HG03378 (cell line): ENCODE results near the gene CEP70.
"Not testable (repeated sequence)": the region's sequence is repeated elsewhere in the genome, so short reads cannot be mapped to it uniquely, and the experiment has no call there.

ENCODE experiments used
- ATAC-seq: cut with Tn5 transposase; IDR thresholded peaks from one replicate; pipeline ENCODE4 v1.9.1; 2021; ENCODE audit warnings: mild to moderate bottlenecking, moderate library complexity; ENCODE audit not compliant: unreplicated experiment

Gene CEP70

DNA sequence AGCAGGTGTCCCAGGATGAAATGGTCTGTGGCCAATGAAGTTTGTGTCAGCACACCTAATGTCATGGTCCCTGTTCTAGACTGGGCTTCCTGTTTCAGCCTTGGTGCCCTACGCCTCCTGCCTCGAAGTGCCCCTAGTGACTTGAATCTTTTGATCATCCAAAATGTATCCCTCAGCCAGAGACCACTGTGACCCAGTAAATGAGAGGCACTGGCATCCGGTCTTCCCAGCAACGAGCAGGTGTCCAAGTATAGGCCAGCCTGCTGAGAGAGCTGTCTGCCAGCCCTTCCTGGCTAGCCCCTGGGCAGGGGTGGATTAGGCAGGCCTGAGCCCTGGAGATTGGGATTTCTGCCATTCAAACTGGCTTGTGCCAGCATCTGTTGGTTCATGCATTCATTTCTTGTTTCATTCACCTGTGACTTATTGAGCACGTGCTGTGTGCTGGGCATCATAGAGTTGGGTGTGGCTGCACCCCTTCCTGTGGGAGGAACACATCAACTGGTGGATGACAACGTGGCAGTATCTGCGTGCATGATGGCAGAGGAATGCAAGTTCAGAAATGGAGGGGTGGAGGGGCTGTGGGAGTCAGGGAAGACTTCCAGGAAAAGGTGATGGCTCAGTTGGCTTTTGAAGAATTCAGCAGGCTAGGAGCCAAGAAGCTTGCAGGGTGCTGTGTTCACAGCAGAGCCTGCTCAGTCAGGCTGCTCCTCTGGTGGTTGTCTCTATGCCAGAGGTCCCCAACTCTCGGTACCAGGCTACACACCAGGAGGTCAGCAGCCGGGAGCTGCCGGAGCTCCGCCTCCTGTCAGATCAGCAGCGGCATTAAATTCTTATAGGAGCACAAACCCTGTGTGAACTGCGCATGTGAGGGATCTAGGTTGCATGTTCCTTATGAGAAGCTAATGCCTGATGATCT, 138.0 kb downstream of the CEP70 start:
- ATAC-seq, result no peak

DNA sequence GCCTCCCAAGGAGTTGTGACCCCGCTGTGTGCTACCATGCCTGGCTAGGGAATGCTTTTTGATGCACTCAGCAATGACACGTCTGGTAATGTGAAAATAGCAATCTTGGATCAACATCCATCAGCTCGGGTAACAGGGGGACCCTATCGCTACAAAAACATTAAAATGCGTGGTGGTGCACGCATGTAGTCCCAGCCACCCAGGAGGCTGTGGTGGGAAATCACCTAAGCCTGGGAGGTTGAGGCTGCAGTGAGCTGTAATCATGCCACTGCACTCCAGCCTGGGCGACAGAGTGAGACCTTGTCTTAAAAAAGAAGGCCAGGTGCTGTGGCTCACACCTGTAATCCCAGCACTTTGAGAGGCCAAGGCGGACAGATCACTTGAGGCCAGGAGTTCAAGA, 140.1 kb downstream of the CEP70 start:
- not testable (repeated sequence) for ATAC-seq

DNA sequence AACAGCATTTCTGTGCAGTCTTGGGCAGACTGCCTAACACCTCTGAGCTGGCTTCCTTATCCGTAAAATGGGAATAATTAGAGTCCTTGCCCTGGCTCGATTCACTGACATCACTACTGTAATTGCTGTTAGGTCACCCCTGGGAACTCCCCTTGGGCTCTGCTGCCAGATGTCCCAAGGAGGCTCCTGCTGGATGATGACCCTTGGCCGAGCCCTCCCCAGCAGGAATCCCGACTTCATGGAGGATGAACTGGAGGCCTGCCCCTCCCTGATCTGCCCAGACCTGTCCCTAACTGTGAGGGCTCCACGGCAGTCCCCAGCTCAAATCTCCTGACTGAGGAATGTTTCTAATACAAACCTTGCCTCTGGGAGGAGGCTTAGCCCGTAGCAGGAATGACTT, 141.6 kb downstream of the CEP70 start:
- no peak for ATAC-seq

DNA sequence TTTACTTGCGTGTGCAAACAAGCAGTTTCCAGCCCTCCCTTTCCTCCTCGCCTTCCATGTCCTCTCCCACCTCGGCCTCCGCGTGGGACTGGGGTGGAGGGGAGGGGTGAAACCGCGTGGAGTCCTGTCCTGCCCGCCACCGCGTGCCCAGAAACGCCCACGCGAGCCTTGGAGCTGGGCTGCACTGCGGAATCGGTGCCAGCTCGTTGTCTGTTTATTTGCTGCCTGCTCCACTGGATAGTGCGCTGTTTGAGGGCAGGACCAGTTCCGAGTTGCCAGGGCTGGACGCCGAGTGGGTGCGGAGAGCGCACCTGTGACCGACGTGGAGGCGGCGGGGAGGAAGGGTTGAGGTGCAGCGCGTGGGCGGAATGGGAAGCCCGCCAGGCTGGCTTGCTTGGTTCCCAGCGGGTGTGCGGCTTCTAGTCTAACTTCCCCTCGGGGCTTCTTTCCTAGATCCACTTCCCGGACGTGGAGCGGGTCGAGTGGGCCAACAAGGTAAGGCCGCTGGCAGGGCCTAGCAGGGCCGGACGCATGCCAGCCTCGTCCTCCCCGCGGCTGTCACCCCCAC, 142.4 kb downstream of the CEP70 start:
- no peak for ATAC-seq

DNA sequence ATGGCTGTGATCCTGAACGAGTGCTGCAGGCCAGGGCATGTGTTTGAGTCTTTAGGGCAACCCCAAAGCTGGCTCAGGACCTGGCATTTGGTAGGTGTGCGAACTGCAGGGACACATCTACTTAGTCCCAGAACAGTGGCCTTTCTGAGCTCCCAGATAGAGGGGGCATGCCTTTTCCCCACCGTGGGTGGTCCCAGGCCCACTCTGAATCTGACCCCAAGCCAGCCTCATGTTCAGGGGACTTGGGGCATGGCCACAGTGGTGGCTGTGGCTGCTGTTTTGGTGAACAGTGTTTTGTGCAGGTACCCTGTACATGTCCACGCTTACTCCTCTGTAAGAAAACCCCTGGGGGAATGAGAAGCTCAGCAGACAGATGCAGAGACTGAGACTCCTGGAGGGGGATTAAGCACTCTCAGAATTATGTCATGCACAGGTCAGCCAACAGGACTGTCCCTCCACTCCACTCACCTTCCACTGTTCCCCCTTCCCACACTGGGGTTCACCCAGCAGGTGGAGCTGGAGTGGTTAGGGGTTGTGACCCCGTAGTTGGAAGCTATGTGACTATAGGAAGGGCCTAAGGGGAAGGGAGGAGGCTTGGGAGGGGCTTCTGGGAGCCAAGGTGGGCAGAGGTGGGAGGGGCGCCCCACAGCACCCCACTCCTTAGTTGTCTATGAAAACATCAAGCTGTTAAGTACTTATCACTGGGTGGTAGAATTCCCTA, 143.2 kb downstream of the CEP70 start:
- no peak for ATAC-seq

DNA sequence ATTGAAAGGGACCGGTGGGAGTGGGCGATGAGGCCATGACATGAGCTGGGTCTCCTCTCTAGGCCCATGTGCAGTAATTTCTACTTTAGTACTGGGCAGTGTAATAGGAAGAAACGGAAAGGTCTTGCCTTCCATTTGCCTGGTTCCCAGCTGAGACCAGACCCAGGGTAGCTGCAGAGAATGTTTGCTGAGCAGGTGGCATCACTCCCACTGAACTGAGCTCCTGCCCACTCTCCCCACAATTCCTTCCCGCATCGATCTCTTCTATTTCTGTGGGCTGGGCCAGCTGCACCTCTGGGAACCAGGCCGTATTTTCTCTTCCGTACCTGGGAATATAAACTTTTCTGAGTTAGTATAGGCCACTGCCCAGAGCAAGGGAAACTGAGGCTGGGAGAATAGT, 143.9 kb downstream of the CEP70 start:
- no peak for ATAC-seq

DNA sequence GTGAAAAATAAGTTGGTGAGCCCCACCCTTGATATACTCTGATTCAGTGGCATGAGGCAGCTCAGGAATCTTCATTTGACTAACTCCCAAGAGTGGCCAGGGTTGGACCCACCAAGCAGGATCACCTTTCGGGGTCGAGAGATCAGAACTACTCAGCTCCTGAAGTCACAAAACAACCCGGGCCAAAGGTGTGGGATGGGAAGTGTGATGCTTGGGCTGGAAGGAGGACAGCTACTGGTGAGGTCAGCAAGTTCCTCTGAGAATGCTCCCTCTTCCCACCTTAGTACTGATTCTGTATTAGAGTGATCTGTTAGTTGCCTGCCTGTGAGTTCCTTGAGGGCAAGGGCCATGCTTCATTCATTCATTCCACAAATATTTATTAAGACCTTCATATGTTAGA, 144.6 kb downstream of the CEP70 start:
- ATAC-seq, result no peak

DNA sequence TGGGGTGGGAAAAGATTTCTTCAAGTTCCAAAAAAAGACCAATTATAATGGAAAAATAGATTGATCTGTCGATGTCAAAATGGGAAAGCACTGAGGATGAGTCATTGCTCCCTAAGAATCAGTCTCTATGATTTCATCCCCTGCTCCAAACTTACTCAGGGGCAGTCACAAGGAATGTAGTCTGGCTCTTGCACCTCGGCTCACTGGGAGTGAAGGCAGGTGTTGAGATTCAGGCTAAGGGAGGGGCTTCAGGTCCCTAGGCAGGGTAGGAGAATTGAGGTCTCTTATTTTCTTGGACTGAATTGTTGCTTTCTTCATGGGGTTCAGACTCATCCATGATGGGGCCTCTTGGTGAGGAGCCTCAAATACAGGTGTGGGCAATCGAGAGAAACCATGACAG, 145.4 kb downstream of the CEP70 start:
- no peak for ATAC-seq

DNA sequence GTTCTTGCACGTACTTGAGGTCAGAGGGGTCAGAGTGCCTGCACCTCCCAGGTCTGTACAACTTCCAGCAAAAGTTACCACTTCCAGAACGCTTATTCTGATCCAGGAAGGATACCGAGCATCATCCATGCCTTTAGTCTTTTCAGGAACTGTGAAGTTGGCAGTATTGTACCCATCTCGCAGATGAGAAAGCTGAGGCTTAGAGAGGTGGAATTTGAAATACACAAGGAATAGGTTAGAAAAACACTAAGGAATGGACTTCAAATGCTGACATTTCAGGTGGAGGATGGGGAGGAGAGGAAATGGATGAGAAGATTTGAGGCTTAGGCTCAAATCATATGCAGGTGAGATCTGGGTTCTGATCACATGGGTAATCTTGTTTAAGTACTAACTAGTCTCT, 148.4 kb downstream of the CEP70 start:
- ATAC-seq, result no peak

DNA sequence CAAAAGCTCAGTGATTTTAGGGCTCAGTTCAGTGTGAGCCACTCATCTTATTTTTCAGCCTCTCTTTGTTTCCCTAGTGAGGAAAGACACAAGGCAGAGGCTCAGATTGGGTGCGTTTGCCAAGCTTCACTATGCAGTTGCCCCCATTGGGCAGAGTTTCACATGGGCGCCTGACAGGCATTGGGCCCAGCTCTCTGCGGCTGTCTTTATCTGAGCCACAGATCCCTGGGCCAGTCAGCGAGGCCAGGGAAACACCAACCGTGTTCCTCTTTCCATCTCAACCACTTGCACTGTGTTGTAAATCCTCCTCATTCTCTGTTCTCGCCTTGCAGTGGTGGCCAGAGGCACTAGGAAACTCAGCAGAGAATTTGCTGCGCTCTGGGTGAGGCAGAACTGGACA, 148.8 kb downstream of the CEP70 start:
- no peak for ATAC-seq
